COLO829 (cell line): Measurements from ENCODE around the gene ACSBG1.
A peak's percentile ranks its signal among the peaks of the same experiment; 100 is the strongest.

Experiments used
- DNase-seq: peaks from one replicate; pipeline ENCODE4 v3.0.0; 2012; ENCODE audit warnings: low spot score

ACSBG1 gene

DNA sequence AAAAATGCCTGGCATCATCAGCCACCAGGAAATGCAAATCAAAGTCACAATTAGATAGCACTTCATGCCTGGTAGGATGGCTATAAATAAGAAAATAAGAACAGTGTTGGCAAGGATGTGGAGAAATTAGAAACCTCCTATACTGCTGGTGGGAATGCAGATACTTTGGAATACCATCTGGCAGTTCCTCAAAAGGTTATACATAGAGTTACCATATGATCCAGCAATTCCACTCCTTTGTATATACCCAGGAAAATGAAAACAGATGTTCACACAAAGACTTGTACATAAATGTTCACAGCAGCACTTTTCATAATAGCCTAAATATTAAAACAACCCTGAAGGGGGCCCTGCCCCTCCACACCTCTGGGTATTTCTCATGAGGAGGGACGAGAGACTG lies 13.7 kb downstream of the ACSBG1 start:
- no peak for DNase-seq

DNA sequence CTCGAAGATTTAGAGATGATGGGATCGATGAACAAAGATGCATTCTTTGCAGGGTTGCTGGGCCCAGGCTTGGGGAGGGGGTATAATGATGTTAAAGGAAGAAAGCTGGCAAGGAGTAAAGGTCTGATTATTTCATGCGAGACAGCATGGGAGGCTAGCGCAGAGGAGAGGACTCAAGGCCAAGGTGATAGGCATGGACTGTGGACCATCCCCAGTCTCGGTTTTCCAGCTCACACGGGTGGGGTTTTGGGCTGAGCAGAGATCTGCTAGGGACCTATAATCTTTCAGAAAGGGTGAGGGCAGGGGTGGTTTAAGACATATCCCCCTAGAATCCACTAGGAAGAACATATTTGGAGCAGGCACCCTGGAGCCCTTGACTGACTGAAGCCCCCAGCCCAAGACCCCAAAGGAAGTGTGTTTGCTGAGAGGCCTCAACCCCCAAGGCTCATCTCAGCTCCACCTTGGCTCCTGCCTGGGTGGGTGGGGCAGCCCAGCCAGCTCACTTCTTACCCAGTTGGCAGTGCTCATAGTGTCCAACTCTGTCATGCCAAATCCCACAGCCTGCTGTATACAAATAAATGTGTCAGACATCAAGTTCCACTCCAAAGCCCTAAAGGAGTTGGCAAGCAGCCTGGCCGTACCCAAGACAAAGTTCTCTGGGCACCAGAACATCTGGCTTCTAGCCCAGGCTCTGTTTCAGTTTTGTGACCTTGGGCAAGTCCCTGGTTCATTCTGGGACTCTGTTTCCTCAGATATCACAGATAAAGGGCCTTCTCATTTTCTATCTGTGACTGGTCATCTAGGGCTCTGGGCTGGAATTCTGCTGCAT lies 17.9 kb downstream of the ACSBG1 start:
- no peak for DNase-seq

DNA sequence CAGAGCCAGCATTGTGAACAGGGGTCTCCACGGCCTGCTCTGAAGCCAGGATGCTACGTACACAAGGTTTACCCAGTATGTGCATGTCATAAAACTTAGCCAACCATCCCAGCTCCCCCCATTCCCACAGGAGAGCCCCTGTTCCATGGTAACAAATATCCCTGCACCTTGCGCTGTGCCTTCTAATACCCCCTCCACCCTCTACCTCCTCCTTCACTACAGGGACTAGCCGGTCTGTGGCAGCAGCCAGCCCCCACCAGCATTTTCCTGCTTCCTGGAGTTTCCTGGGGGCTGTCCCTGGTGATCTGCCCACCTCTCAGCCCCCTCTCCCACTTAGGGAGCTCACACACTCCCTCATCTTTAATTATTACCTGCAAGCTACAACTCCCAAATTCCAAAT lies 20.4 kb downstream of the ACSBG1 start:
- DNase-seq = no peak

DNA sequence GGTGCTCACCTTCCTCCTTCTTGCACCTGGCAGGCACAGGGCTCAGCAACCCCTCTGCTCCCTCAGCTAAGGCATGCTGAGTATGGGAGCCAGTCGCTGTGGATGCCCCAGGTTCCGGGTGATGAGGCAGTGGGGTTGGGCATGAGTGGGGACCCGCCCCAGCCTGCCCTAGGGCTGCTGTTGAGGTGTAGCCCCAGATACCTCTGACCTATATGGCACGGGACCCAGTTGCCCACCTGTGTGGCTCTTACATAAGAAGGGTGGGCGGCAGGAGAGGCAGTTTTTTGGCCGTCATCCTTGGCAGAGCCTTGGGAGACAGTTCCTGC lies 21.0 kb downstream of the ACSBG1 start:
- no peak for DNase-seq

DNA sequence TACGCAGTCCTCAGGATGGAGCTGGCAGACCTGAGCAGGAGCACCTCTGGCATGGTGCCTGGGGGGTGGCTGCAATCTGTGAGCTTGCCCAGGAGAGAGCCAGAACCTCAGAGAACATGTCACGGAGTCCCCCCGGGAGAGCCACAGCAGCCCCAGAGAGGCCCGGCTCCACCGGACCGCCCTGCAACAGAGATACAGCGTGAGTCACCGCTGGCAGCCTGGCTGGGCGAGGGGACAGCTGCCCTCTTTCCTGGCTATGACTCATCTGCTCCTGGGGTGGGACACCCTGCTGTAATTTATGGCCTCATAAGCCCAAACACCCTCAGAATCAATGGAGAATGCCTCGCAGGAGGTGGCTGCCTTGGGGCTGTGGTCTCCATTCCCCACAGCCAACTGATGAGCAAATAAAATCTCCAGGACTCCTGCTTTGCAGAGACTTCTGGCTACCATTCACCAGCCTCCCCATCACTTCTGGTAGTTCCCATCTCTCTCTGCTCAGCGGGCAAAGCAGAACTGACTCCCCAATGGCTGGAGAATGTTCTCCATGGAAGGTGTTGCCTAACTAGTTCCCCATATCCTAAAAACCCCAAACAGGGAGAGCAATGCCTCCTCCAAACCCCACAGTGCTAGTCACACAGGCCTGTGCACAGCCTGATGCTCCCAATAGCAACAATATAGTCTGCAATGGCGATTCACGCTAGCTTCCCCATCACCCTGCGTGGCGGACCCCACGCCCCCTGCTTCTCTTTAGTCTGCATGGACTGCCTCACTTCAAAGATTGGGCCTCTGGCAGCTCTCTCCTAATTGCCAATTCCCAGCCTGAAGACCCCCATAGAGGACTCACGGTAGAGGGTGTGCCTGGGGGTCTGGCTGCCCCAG lies 21.6 kb downstream of the ACSBG1 start:
- DNase-seq = peak; percentile 42

DNA sequence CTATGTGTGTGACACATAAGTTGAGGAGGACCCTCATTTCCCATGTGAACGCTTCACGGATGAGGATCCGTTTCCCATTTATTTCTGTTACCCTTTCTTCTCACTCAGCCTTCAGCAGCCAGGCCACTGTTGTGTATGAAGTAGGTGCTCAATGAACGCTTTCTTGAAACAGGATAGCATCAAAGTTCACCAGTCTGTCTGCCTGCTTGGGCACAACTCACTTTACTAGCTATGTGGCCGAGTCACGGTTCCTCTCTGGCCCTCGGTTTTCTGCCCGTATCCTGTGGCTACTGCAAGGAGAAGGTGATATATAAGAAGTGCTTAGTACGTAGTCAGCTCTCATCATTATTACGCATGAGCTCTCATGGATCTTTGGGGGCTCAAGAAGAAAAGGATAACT lies 22.4 kb downstream of the ACSBG1 start:
- no peak for DNase-seq

DNA sequence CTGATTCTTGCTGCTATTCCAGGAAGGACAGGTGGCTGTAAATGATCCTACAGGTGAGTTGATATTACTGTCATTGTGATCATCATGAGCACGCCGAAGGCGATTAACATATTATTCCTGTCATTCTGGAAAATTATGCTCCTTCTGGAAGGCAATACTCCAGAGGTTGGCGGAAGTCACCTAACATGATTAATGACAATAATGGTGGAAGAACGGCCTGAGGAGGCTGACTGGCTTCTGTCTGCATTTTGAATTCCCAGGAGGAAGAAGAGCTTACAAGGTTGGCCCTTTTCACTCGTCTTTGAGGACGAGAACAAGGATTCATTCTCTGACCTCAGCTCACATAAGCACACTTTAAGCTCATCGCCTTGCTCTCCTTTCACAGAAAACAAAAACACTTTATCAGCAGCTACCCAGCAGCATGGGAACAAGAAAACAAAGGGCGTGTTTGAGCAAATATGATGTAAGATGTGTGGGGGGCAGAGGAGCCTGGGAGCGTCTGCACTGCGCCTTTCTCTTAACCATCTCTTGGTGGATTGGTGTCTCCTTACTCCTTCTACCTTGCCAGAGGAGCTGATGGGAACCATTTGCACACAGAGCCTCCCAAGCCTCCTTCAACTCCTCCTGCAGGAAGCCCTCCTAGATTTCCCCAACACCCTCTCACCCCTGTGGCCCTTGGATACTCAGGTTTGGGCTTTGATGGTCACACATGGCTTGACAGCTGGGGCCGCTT lies 23.0 kb downstream of the ACSBG1 start:
- DNase-seq = peak; percentile 84

DNA sequence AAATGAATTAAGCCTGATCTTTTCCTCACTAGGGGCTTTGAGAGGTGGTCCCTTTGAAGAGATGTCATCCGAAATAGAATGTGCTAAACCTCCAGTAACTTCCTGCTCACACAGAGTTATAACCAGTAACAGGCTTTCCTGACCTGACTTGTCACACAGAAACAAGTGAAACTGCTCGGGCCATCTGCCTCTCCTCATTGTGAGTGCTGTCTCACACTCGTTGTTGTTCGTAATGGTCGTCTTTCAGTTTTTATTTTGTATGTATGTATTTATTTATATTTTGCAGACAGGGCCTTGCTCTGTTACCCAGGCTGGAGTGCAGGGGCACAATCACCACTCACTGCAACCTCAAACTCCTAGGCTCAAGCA lies 24.0 kb downstream of the ACSBG1 start:
- no peak for DNase-seq

DNA sequence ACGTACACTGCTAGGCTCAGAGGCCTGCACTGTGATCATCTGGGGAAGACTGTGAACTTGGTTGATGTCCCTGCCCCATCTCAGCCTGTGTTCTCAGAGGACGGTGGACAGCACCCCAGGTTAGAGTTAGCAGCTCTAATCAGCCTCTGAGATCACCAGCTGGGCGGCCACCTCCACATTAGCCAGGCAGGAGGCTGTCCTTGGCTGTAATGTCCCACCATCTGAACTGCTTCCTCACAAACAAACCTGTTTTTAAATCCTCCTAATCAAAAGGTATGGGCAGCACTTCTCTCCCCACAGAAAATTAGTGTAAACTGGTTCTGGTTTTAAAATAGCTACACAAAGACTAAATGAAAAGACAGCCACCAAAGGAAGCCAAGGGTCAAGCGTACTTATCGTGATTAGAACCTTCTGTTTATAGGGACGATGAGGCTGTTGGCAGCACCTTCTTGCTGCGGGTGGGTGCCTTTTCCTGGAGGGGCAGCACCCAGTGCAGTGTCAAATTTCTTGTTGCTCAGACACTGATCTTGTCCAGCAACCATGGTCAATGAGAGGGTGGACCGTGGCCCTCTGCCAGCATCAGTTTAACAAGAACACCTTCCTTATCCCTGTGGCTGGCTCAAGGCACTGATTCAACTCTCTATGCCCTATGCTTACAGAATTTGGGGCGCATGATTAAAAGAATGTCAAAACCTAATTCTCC lies 24.6 kb downstream of the ACSBG1 start:
- DNase-seq = no peak

DNA sequence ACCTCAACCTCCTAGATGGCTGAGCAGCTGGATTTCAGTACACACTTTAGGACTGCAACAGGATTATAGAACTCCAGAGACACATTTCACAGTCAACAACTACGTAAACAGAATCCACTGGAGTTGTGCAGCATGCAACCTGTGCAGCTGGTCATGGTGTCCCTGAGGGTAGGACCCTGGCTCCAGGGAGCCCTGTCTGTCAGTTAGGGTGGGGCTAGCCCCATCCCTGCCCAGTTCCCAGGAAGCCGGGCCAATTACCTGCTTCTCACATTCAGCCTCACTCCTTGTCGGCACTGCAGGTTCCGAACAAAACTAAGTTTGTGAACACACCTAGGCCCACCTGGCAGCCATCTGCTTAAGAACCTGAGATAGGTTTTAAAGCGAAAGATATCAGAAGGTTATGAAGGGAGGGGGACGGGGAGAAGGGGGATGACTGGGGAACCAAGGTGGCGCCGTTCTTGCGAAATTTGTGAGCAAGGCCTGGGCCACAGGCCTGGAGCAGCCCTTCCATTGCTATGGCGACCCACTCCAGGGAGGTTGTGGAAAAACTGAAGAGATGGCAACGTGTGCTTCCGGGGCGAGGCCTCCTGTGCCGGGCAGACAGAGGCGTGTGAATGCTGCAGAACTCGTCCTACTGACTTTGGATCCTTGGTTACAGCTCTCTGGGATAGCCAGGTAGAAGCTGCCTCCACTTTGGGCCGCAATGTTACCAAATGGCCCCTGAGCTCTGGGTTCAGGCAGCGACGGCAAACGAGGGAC lies 25.3 kb downstream of the ACSBG1 start:
- DNase-seq = no peak

DNA sequence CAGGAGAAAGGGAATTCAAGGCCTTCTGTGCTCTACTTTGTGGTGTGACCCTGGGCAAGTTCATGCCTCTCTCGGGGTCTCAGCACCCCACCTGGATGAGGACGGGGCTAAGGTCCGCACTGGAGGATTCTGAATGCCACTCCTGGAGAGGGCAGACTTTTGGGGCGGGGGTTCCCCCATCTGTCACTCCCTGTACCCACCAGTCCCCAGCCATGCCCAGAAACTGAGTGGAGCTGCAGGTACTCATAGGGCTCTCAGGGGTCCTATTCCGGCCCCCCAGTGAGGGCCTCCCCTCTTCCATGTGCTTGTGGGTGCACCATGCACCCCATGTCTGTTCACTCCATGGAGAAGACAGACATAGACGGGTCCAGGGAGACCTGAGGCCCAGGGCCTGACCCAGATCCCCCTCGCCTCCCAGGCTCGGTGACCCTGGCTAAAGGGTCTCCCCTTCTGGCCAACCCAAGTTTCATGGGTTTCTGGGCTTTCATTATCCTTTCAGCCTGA lies 26.0 kb downstream of the ACSBG1 start:
- no peak for DNase-seq

DNA sequence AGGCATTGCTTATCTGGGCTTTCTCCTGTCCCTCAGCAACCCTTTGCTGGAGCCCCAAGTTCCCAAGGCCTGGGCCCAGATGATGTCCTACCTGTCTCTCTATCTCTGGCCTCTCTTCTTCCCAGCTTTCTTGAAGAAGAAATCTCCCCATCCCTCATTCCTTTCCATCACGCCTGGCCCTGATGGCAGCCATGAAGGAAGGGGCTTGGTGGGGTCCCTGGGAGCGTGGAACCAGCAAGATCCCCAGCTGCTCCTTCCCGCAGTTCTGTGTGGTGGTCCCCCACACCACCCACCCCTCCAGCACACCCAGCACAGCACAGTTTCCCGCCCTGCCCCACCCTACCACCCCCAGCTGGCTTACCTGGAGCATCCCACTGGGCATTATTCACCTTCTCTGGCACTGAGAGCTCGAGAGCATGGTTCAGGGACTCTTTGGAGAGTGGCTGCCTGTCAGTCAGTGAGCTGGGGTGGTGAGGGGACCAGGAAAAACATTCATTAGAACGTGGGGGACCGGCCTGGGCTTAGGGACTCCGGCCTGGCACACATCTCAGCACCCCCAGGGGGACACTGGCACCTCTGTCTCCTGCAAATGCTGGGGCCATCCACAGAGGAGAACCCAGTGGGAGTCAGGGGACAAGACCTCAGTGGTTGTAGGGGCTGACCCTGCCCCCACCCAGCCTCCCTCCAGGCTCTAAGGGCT lies 26.6 kb downstream of the ACSBG1 start:
- no peak for DNase-seq

DNA sequence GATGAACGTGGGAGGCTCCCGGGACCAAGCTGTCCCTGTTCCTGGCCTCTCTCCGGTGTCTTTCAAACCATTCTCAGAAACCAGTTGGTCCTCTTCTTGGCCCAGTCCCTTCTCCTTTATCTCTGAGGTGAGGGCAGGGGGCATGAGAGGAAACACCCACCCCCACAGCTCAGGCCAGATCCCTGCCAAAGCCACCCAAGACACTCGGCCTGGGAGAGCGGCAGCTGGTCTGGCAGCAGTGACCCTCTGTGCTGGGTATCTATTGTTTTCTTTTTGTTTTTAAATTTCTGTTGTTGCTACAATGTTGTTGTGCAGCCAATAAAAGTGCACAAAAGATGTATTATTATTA lies 27.3 kb downstream of the ACSBG1 start:
- DNase-seq = no peak

DNA sequence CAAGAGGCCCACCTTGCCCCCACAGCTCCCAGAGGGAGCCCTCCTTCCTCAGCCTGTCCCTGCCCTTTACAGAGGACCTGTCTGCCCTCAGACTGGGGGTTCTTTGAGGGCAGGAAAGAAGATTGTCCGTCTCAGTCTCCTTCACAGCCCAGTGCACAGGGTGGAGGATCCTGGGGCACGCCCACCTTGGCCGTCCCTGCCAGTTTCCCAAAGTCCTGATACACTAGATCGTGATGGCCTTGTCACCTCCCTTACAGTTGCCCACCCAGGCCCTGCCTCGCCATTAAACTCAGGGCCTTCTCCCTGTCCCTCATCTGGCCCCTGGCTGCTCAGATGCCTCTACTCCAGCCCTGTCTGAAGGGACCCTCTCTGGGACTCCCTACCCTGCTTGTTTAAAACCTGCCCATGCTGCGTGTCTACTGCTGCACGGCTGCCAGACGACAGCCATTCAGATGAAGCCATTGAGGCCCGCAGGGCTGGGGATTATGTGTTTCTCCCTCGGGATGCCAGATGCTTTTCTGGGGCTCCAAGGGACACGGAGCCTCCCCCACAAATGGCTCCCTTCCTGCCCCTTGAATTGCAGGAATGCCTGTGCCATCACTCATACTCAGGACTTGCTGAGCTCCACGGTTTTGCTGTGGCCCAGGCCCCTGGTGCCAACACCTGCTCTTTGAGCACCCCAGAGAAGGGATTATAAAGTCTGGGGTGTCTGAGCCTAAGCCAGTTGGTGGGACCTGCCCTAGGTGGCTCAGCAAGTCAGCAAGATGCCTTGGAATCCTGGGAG lies 27.8 kb downstream of the ACSBG1 start:
- no peak for DNase-seq

DNA sequence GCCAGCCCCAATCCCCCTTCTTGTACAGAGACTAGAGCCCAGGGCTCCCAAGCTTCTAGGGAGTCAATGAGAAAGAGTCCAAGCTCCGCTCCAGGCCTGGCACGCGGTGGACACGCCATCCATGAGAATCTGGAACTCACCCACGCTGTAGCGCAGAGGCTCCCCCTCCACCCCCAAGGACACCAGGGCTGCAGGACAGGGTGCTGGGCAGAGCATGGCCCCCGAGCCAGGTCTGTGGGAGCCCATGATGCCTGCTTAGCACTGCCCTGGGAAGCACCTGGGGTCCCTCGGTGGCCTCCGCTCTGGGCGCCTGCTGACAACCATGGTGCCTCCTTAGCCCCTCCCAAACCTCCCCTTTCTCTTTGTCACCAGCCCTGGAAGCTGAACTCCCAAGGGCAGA lies 28.5 kb downstream of the ACSBG1 start:
- no peak for DNase-seq

DNA sequence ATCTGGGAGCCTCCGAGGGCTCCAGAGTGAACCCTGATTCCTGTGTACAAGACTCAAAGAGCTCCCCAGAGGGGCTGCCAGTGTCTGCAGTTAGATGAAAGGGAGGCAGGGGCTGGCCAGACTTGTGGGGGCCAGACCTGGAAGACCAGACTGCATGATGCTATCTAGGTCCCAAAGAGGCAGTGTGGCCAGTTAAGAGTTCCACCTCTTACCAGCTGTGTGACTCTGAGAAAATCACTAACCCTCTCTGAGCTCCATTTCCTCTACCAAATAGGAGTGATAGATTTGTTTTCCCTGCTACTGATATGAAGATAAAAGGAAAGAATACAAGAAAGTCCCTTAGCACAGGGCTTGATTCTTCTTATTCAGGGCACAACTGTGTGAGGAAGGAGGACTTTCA lies 29.0 kb downstream of the ACSBG1 start:
- no peak for DNase-seq

DNA sequence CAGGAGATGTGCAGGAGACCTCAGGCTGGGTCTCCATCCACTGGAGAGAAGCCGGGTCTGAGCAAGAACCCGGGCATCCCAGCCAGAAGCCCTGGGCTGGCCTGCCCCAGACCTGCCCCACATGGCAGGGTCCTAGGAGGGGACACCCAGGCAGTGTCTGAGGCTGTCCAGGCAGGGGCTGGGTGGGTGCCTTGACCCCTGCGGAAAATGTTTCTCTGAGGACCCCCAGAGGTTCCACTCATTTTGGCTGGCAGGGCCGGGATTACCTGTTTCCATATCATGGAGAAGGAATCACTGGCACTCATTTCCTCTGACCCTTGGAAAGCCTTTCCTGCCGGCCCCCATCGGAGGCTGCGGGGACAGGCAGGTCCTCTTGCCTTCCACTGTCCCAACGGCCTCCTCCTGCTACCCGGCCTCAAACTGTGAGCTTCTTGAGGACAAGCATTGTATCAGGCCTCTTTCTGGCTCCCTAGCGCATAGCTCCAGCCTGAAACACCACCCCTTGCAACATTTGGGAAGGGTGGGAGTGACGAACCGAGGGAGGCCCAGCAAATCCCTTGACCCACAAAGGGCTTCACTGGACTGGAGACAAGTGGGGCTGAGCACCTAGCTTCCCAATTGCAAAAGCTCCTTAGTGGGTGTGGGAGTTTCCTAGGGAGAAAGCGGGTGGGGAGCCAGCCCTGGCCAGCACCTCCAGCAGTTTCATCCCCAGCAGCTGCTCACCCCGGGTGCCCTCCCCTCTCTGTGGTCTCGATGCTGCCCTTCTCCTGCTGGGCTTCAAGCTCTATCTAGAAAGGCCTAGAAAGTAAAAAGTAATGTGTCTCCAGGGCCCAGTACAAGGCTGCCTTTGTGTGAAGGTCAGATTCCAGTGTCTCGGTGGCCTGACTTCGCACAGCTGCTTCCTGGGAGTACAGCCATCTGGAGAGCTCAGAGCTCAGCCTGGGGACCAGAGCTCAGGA lies 29.7 kb downstream of the ACSBG1 start:
- peak; percentile 53 for DNase-seq

DNA sequence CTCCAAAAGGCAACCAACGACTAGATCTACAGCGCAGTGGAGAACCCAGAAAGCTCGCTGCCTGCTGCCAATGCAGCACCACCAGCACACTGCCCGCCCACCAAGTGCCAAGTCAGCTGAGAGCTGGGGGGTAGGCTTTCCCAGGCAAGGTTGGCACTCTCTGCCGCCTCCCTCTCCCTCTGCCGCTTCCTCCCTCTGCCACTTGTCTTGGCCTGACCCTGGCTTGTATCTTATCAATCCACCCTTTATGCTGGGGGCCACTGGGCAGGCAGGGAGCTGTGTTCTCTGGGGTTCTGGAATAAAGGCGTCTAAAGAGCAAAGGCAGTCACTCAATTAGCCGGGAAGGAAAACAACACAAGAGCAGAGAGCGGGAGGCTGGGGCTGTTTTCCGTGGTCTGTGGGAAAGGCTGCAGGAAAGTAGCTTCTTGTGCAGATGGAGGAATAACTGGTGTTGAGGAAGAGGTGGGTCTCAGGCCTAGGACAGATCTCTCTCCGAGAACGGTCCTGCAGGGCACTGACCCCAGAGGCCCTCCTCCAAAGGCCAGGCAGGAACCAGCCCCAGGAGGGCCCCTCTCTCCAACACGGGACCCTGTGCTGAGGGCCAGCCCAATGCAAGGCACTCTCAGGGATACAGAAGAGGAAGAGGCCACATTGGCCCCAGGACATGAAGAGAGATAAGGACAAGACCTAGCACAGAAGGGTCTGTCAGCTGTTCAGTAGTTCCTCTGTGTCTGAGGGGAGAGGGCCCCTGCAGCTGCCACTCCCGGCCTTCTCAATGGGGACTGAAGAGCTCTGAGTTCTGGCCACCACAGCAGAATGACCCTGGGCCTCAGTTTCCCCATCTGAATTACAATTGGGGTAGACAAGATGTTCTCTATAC lies 30.8 kb downstream of the ACSBG1 start:
- no peak for DNase-seq
